Loucy (cell line): ENCODE results near the gene ARCN1.
A peak's percentile ranks its signal among the peaks of the same experiment; 100 is the strongest.

Experiments used
- H2AFZ ChIP-seq: fragments of 200-600 bp; sonication (generic); 2 replicates; pipeline ENCODE4 v1.6.0; 2016; ENCODE audit warnings: antibody characterized with exemption, mild to moderate bottlenecking, low read length, moderate library complexity
- H3F3A ChIP-seq: fragments of 200-600 bp; 2 replicates; pipeline ENCODE4 v1.6.0; 2016; ENCODE audit warnings: antibody characterized with exemption, low read depth, mild to moderate bottlenecking
- H3K27me3 ChIP-seq: fragments of 200-600 bp; sonication (generic); 2 replicates; pipeline ENCODE4 v1.6.1; 2014; ENCODE audit warnings: low read length, mild to moderate bottlenecking; ENCODE audit not compliant: insufficient read depth, poor library complexity, severe bottlenecking
- H3K36me3 ChIP-seq: fragments of 200-600 bp; sonication (generic); 2 replicates; pipeline ENCODE4 v1.6.1; 2016; ENCODE audit warnings: low read length; ENCODE audit not compliant: insufficient read depth
- H3K4me1 ChIP-seq: fragments of 200-600 bp; sonication (generic); 2 replicates; pipeline ENCODE4 v1.5.1; 2014; ENCODE audit warnings: low read length, mild to moderate bottlenecking; ENCODE audit not compliant: insufficient read depth, poor library complexity, severe bottlenecking
- H3K4me2 ChIP-seq: fragments of 200-600 bp; sonication (generic); 2 replicates; pipeline ENCODE4 v1.6.0; 2014; ENCODE audit warnings: antibody characterized with exemption, low read length, low read depth, mild to moderate bottlenecking; ENCODE audit not compliant: poor library complexity, severe bottlenecking
- H3K4me3 ChIP-seq: fragments of 200-600 bp; sonication (generic); 2 replicates; pipeline ENCODE4 v1.5.1; 2014; ENCODE audit warnings: low read length, mild to moderate bottlenecking, mixed read lengths; ENCODE audit not compliant: poor library complexity, severe bottlenecking
- H3K79me2 ChIP-seq: fragments of 200-600 bp; sonication (generic); 2 replicates; pipeline ENCODE4 v1.6.1; 2014; ENCODE audit warnings: low read length; ENCODE audit not compliant: insufficient read depth
- H3K9ac ChIP-seq: fragments of 200-600 bp; sonication (generic); 2 replicates; pipeline ENCODE4 v1.6.0; 2014; ENCODE audit warnings: mild to moderate bottlenecking, low read depth, low read length, moderate library complexity; ENCODE audit not compliant: poor library complexity, severe bottlenecking
- H3K9me2 ChIP-seq: fragments of 200-600 bp; sonication (generic); replicated peaks from 2 replicates; pipeline ENCODE4 v1.6.1; 2016; ENCODE audit warnings: low read depth, low read length, mixed read lengths
- H3K9me3 ChIP-seq: fragments of 200-600 bp; sonication (generic); 2 replicates; pipeline ENCODE4 v1.6.1; 2014; ENCODE audit warnings: mild to moderate bottlenecking, antibody characterized with exemption, low read length, low read depth; ENCODE audit not compliant: insufficient read depth
- H4K20me1 ChIP-seq: fragments of 200-600 bp; sonication (generic); 2 replicates; pipeline ENCODE4 v1.6.0; 2014; ENCODE audit warnings: antibody characterized with exemption, low read length, mild to moderate bottlenecking; ENCODE audit not compliant: insufficient read depth, poor library complexity, severe bottlenecking
- EZH2phosphoT487 ChIP-seq: fragments of 200-600 bp; IDR thresholded peaks from 2 replicates; pipeline ENCODE4 v1.6.1; 2018; ENCODE audit warnings: antibody characterized with exemption, mild to moderate bottlenecking, moderate library complexity, borderline replicate concordance
- TF ChIP-seq, protein P1 (sequence below): fragments of 200-600 bp; sonication (generic); conservative IDR thresholded peaks from 2 replicates; pipeline ENCODE4 v1.5.1; 2014; ENCODE audit warnings: mild to moderate bottlenecking, antibody characterized with exemption, low read length

Gene ARCN1

DNA sequence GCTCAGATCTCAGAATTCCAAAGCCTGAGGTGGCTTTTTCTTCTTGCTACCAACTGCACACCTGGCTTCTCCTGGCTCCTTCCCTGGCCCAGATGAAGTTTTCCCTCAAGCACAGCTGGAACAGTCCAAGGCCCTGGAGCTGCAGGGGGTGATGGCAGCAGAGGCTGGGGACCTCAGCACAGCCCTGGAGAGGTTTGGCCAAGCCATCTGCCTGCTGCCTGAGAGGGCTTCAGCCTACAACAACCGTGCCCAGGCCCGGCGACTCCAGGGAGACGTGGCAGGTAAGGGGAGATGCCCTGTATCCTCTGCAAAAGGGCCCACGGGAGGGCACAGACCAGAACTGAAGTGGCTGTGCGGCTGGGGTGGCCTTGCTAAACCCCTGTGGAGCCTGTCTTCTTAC, 43.7 kb upstream of the ARCN1 start:
- Histone ChIP-seq H3K9me2 (no peaks in the 10 kb centered on the region), H3K79me2 (peaks cover 12% of the 10 kb centered on the region; the same call in 1 of the 2 replicates), H3K36me3 (peaks cover 19% of the 10 kb centered on the region; the same call in 1 of the 2 replicates), H4K20me1 (no peaks in the 10 kb centered on the region), H3K9ac (no peak overlapping the region), H2AFZ (no peak overlapping the region), H3K4me1 (peaks cover 21% of the 10 kb centered on the region), H3K27me3 (no peaks in the 10 kb centered on the region), H3K4me3 (no peak overlapping the region), H3K9me3 (no peaks in the 10 kb centered on the region), H3F3A (0 out of 2 replicates have a peak, but pooled peaks cover 3% of the 10 kb centered on the region), H3K4me2 (no peak overlapping the region)
- TF ChIP-seq, protein P1, sequence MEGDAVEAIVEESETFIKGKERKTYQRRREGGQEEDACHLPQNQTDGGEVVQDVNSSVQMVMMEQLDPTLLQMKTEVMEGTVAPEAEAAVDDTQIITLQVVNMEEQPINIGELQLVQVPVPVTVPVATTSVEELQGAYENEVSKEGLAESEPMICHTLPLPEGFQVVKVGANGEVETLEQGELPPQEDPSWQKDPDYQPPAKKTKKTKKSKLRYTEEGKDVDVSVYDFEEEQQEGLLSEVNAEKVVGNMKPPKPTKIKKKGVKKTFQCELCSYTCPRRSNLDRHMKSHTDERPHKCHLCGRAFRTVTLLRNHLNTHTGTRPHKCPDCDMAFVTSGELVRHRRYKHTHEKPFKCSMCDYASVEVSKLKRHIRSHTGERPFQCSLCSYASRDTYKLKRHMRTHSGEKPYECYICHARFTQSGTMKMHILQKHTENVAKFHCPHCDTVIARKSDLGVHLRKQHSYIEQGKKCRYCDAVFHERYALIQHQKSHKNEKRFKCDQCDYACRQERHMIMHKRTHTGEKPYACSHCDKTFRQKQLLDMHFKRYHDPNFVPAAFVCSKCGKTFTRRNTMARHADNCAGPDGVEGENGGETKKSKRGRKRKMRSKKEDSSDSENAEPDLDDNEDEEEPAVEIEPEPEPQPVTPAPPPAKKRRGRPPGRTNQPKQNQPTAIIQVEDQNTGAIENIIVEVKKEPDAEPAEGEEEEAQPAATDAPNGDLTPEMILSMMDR = no peak
- no peak for TF ChIP-seq EZH2phosphoT487

GRCh38 chr11:118529584-118530175, 42.5 kb upstream of the ARCN1 start:
- no peaks in the 10 kb centered on the region for H3K9me3 ChIP-seq
- TF ChIP-seq EZH2phosphoT487 = no peak
- TF ChIP-seq, protein P1 = no peak

GRCh38 chr11:118530180-118530682, 42.0 kb upstream of the ARCN1 start:
- Histone ChIP-seq H3K9me3 (no peaks in the 10 kb centered on the region), H3K9ac (peak overlapping the region; percentile 63), H3K9me2 (no peaks in the 10 kb centered on the region)

More at GRCh38 chr11:118529584-118530175, 42.5 kb upstream of the ARCN1 start:
- Histone ChIP-seq H3K79me2 (peaks cover 12% of the 10 kb centered on the region; the same call in 1 of the 2 replicates), H3K4me1 (peaks cover 21% of the 10 kb centered on the region), H3K36me3 (peaks cover 7% of the 10 kb centered on the region; the same call in 1 of the 2 replicates), H4K20me1 (no peaks in the 10 kb centered on the region), H3K9me2 (no peaks in the 10 kb centered on the region), H3F3A (0 out of 2 replicates have a peak, but pooled peaks cover 3% of the 10 kb centered on the region), H3K27me3 (no peaks in the 10 kb centered on the region), H3K9ac (peak overlapping the region; percentile 63), H3K4me3 (peak overlapping the region; percentile 97), H2AFZ (peak overlapping the region; percentile 93; the same call in 1 of the 2 replicates), H3K4me2 (peak overlapping the region; percentile 81)

More at GRCh38 chr11:118530180-118530682, 42.0 kb upstream of the ARCN1 start:
- H3K4me2 ChIP-seq = peak overlapping the region; percentile 81
- H2AFZ ChIP-seq = peak overlapping the region; percentile 93
- 0 out of 2 replicates have a peak, but pooled peaks cover 3% of the 10 kb centered on the region for H3F3A ChIP-seq
- peaks cover 17% of the 10 kb centered on the region for H3K4me1 ChIP-seq
- peaks cover 12% of the 10 kb centered on the region; the same call in 1 of the 2 replicates for H3K79me2 ChIP-seq
- TF ChIP-seq, protein P1 = no peak
- no peak for TF ChIP-seq EZH2phosphoT487
- H3K4me3 ChIP-seq = peak overlapping the region; percentile 97
- H3K27me3 ChIP-seq = no peaks in the 10 kb centered on the region
- no peaks in the 10 kb centered on the region for H4K20me1 ChIP-seq
- peaks cover 2% of the 10 kb centered on the region; the same call in 1 of the 2 replicates for H3K36me3 ChIP-seq
